Frontal cortex (tissue), 4 donors: ENCODE measurements around the gene MEIS1. TPM values are rescaled to one million over a fixed set of nuclear protein-coding genes. Genes with fewer than 3 reads are reported as not detected.
"Not testable (repeated sequence)": the region's sequence is repeated elsewhere in the genome, so short reads cannot be mapped to it uniquely, and the experiment has no call there.

Experiments used
- DNase-seq, 2 donors: peaks; one replicate each; pipeline ENCODE4 v3.0.0; 2012; ENCODE audit warnings: low spot score in 2 of 2
- FAIRE-seq: peaks from 2 replicates; lab custom pipeline; 2012; peaks lifted over from hg19 to GRCh38; lab: Jason Lieb, UNC
- total RNA-seq: library from RNA; depleted of rRNA; stranded (reverse); fragments of >200 nt; gene quantifications from one replicate; pipeline ENCODE4 v1.2.3, GENCODE V29; 2014
- donor health status: control.
- donor health status: control.
- donor health status: control.

The MEIS1 gene
- total RNA-seq = 39.5 TPM

DNA sequence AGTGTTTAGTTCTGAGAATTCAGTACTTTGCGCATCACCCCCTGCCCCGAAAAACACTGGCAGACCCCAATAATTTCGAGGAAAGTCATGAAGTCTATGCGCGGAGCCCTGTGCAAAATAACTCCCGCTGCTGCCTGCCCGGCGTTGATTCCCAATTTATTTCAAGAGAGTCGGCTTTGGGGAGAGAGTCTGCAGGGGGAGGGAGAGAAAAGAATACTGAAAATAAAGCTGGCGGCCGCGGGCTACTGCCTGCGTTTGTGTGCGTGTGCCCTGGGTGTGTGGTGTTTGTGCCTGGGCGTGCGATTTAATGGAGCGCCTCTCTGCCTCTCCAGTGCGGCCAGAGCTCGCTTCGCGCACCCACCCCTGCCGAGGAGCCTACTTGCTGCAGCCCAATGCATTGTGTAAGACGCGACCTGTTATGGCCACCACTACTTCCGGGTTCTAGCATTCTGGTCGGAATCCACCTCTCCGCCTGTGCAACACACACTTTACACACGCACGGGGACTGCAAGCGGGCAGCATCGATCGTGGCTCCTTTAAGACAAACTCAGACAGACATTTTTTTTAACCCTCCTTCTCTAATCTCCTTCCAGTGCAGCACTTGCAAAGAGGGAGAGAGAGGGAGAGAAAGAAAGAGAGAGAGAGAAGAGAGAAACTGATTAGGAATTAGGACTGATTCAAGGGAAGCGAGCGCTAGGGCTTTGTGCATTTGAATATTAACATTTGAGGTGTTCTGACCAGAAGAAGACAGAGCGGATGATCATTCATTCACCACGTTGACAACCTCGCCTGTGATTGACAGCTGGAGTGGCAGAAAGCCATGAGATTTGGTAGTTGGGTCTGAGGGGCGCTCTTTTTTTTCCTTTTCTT lies at the start of gene MEIS1:
MEIS1 (plus strand) TSS at position 447 of the 870 bp plus-strand sequence. CDS start 732 bp downstream, outside the sequence.
- peak; percentile 69 to 82 for DNase-seq
- no peak for FAIRE-seq

DNA sequence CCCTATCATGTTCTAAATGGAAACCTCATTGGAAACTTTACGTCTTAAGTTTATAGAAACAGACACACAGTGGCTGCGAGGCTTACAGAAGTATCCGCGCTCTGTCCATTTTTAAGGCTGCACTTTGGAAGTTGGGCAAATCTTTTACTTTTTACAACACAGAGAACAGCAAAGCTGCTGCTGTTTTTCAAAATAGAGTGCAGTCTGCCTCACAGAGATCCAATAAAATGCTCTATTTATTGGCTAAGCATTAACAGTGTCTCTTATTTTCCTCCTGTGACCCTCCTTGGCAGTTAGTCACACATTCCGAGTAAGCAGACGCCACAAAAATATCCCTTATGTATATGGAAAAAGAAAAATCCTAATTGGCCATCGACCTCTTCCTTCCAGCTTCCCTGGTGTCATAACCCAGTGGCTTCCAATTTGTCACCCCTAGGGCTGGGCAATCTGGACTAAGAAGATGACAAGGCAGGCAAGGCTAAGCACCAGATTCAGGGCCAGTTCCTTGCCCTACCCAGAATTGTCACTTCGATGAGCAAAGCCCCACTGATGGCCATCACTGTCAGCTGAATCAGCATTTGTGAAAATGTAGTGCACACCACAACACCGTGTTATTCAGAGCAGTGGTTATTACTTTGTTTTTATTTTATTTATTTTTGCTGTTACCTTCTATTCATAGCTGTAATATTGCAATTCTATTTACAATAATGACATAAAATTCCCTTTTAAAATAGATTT lies 47.7 kb upstream of the MEIS1 start:
- no peak for DNase-seq
- no peak for FAIRE-seq

DNA sequence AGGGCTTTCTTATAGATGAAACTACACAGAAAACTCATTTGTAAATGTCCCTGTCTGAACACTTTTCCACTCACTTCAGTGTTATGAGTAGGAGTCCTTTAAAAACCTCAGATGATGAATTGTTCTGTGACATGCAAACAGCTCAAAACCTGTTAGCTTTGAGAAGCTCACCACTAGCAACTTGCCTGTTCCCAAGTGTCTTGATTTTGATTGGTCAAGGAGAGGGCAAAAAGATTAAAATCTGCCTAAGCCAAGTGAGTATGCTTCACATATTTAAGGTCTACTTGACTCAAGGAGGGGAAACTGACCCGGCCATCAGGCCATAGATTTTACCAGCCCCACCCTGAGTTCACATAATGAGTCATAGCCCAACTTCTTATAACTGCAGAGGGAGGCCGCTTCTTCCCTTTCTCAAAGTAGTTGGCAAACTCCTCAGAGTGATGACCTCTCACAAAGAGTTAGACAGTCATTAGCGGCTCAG lies 45.2 kb upstream of the MEIS1 start:
- FAIRE-seq (no peak), DNase-seq (no peak)

DNA sequence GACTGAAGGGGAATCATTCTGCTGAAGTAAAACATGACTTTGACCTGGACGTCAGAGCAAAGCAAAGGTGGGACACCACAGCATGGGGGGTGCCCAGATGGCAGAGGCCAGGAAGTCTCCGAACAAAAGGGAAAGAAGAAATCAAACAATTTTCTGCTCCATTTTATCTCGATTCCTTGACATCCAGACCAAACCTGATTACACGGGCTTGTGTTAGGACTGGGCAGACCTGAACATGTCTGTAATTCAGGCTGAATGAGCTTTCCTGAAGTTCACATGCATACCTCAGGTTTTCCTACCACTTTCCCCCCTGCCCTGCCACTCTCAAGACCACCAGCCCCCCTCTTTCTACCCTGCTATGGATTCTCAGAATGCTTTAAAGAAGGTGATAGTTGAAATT lies 44.8 kb upstream of the MEIS1 start:
- DNase-seq (no peak), FAIRE-seq (no peak)

DNA sequence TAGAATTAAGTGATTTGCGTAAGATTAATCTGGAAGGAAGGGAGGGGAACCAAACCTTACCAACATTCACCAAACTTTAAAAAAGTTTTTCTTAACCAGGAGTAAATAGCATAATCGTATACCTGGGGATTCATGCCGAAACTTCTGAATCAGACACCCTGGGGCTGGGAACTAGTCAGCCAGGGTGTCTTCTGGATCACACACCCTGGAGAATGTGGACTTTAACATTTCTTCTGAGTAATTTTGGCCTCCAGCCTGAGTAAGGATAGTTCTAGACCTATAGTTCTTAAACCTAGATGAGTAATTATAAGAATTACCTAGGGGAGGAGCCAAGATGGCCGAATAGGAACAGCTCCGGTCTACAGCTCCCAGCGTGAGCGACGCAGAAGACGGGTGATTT lies 44.1 kb upstream of the MEIS1 start:
- FAIRE-seq (no peak), DNase-seq (no peak)

DNA sequence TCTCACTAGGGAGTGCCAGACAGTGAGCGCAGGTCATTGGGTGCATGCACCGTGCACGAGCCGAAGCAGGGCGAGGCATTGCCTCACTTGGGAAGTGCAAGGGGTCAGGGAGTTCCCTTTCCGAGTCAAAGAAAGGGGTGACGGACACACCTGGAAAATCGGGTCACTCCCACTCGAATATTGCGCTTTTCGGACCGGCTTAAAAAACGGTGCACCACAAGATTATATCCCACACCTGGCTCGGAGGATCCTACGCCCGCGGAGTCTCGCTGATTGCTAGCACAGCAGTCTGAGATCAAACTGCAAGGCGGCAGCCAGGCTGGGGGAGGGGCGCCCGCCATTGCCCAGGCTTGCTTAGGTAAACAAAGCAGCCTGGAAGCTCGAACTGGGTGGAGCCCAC lies 43.7 kb upstream of the MEIS1 start:
- not testable (repeated sequence) for DNase-seq, FAIRE-seq

DNA sequence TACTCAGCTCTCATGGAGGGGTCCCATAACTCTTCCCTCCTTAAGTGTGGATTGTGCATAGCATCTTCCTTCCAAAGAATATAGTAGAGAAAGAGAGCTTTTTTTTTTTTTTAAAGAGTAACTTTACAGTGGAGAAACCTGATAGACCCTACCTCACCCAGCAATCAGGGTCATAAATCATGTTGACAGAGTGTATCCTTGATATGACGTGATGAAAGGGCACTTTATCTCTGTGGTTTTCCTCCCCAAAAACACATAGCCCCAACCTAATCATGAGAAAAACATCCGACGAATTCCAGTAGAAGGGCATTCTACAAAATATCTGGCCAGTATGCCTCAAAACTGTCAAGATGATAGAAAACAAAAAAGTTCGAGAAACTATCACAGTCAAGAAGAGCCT lies 29.5 kb upstream of the MEIS1 start:
- no peak for DNase-seq
- FAIRE-seq = no peak

DNA sequence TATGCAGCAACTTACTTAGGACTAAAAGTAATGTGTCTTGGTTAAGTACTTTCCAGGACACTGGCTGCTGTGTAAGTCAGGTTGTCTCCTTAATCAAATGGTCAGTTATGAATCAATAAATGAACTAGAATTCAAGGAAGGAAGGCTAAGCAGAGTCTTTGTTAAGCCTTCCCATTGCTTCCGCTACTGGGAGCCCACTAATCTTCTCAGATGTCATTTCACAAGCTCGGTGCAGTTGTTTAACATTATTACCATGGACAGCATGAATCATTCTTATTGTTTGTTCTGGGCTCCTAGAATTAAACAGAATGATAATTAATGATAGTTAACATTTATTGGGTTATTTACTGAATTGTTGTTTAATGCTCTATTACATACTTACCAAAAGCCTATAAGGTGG lies 26.0 kb upstream of the MEIS1 start:
- no peak for FAIRE-seq
- no peak for DNase-seq

DNA sequence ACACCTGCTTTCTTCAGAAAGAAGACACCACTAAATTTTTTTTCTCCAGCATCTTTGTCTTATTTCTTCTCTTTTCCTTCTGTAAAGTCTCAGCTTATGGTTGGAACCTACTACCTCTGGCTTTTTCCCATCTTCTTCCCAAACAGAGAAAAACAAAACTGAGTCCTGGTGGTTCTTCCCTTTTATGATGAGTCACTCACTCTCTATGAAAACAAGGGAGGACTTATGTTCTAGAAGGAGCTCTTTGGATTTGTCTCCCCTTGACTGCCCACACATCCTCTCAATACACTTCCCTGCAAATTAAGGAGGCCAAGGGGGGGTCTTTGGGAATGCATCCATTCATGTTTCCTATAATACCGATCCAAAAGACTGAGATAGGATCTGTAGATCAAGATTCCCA lies 22.1 kb upstream of the MEIS1 start:
- DNase-seq (no peak), FAIRE-seq (no peak)

DNA sequence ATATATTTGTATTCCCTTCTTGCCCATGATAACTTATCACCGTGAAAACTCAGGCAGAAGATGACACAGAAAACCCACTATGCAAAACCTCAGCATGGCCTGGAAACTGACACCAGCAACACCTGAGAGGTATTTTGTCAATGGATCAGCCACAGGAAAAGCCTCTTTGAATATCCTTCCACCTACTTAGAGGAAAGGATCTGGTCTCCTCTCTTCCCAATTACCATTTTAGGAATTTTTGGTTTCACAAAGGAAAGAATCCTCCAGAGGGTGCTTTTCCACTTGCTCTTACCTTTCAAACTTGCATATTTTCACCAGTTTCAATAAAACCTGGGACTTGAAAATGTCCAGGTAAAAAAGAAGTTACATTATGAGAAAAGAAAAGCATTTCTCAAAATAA lies 20.0 kb upstream of the MEIS1 start:
- FAIRE-seq (no peak), DNase-seq (no peak)

DNA sequence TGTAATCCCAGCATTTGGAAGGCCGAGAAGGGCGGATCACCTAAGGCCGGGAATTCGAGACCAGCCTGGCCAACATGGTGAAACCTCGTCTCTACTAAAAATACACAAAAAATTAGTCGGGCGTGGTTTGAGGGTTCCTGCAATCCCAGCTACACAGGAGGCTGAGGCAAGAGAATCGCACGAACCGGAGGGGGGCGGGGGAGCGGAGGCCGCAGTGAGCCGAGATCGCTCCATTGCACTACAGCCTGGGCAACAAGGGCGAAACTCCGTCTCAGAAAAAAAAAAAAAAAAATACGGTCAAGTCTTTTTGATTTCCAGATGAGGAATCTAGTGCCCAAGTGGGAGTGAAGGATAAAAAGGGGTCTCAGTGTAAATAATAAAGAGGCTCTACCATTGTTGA lies 16.5 kb upstream of the MEIS1 start:
- FAIRE-seq = no peak
- no peak for DNase-seq

DNA sequence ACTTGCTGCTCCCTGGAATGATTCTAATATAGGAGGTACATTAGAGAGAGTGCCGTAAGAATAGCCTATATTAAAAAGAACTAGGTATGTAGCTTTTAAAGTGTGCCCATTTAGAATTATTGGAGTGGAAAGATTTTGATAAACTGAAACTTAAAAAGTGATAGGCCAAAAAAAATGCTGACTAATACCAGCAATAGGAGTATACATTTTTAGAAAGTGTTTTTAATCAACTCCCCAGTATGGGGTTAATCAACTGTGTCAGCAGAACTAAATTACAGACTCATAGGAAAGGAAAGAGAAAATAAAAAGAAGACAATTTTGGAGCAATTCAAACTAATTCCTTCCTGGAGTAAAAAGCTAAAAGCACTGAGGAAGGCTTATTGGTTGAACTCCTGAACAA lies 13.3 kb upstream of the MEIS1 start:
- FAIRE-seq (no peak), DNase-seq (no peak)

DNA sequence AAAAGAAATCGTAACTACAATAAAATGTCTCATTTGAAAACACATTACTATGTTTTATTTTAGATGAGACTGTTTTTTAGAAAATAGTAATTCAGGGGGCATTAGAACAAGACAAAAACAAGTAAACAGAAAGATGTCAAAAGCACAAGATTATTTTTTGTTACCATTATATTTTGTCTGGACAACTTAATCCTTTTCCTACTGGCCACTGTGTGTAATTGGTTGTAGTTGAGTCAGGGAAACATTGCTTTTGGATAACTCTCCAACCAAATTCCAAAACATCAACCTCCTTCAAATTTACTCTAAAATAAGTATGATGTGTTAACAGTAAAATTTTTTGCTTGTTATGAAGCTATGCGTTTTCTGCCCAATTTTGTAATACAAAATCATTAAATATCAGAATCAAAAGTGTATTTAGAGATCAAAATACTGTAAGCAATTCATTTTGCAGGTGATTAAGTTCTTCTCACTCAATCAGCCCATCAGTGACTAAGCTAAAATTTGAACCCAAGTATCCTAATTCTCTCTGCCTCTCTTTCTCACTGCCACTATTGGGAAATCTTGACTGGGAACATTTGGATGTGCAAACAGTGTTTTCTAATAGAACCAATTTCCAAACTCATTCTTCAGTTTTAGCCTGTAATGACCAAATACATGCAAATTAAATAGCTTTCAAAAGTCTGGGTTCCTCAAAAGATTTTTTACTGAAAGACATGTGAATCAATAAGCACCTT lies 11.4 kb upstream of the MEIS1 start:
- DNase-seq = no peak
- FAIRE-seq = no peak

DNA sequence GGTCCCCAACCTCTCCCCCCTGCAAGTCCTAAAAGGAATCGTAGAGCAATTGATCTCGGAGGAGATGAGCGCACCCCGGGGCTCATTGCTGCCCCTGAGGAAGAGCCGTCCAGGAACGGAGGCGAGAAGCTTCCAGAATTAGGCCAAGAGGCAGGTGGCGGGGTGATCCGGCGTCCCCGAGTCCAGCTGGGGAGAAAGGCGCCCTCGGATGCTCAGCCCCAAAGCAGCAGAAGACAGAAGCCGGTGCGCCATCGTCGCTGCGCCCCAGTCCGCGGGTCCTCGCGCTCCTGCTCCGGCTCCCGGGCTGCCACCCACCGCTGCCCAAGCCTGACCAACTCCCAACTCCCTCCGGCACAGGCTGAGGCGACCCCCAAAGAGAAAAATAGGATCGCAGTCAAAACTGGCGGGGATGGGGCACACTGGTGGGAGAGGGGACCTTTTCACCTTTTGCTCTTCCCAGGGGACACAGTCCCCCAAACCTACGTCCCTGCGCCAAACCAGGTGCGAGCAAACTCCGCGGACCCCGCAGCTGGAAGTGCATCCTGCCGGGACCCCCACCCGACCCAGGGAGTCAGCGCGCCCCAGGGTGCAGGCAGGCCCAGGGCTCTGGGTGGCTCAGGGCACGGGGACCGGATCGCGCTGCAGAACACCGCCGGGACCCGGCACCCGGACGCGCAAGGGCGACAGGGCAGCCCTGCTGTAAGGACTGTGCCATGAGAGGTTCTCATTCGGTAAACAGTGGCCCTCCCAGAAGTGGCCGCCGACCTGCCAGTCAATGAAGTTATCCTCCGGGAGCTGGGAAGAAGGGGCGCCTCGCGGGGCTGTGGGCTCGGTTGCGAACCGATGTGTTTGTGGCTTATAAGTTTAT lies 8.4 kb upstream of the MEIS1 start:
- FAIRE-seq = no peak
- DNase-seq = no peak

DNA sequence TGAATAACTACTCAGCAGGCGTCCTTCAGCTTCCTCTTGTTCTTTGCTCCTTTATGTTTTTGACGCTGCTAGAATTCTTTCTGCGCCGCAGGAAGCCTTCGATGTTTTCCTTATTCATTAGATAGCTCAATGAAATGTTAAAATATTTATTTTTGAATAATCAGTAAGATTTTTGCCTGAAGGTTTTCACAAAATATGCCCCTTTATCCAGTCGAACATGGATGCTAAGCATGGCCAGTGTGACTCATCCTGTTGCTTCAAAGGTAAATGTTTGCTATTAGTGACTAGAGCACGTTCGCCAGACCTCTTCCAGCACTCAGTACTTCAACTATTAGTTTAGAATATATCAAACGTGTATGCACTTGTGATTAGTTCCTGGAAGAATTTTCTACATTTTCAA lies 7.6 kb upstream of the MEIS1 start:
- FAIRE-seq (no peak), DNase-seq (no peak)

DNA sequence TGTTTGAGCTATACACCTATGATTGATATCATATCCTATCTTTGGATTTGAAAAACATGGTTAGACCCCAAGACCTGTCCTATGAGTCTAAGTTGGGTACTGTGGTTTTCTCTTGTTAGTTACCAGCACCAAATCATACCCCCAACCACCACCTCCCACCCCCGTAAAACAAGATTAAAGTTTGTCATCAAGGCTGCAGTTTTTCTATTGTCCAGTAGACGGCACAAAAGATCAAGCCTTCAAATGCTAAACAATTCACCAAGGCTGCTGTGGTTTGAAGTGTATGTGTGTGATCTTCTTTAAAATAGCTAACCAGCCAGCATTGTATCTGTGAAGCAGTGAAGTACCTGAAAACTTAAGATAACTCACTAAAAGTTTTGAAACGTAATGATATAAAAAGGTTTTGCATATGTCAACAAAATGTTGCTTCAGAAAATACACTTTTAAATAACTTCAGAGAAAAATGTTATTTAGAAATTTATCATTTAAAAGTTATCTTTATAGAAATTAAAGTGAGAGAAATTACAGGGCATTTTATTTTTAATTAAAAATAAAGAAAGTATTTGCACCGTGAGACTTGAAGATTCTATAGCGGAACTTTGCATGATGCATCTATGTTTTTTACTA lies 5.8 kb upstream of the MEIS1 start:
- no peak for DNase-seq
- peak; percentile 74 for FAIRE-seq

DNA sequence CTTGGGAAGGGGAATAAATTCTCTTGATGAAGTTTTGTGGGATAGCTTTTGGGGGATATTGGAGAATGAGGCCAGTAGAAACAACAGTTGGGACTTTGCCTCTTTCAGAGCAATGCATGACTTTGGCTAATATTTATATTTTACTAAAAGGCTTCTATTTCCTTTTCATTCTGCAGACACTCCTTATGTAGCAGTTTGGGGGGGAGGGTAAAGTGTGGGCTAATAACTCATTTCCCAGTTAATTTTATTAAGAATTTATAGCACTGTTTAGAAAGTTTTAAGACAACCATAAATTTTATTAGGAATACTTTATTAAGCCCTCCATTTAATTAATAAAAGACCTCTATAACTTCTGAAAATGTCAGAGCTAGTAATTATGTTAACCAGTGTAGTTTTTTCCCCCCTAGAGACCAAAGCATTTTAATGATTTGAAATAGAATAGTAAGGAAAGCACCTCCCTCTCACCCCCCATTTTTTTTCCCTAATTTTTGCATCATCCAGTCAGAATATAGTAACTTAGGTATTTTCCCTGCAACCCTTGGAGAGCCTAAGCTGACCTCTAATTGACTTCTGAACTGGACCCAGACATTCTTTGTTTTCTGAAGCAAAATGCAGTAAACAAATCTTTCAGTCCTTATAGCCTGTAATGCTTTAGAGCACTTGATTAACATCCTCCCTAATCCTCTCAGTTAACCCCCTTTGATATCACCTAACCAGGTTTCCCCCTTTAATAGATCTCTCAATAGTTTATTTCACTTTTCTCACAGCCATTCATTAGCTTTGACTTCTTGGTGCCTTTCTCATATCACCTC lies 5.0 kb upstream of the MEIS1 start:
- DNase-seq (no peak), FAIRE-seq (no peak)

DNA sequence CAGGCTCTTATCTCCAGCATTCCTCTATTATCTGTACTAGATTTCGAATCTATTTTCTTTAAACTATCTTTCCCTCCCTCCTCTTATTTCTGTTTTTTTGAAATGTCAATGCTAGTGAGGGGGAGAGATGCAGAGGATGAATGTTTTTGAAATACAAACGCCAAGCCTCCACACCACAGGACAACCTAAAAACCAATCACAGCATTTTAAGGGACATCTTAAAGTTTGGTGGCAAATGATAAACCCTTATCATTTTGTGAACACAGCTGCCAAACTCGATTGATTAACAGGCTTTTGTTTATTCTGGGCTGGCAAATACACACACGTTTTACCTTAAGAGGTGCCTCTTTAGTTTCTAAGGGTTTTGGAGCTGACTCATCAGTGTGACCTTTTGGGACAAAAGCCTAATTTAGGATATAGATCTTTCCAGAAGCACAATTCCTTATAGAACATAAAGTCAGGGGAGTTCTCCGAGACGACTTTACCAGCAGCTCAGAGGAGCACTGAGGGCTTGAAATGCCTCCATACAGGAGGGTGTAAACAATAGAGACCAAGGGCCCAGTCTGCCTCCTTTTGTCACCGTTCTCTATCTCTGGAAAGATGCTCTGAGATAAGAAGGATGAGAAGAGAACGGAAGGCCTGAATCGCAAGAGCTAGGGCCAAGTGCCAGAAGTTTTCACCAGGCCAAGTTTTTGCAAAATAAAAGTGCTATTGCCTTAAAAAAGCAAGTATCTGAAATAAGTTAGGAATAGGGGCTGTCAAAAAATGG lies 4.2 kb upstream of the MEIS1 start:
- FAIRE-seq (no peak), DNase-seq (no peak)
